Fibroblast of lung (primary cell): ENCODE results near the gene SLC30A2. TPM values are rescaled to one million over a fixed set of nuclear protein-coding genes. Genes with fewer than 3 reads are reported as not detected.
A peak's percentile ranks its signal among the peaks of the same experiment; 100 is the strongest.

Experiments used
- DNase-seq, 2 donors: peaks; one replicate each; pipeline versions ENCODE4 v3.0.0 to v3.0.0-alpha.2; 2010; ENCODE audit warnings: low read depth in 2 of 2
- H2AFZ ChIP-seq: 2 replicates; pipeline ENCODE4 v1.5.1; 2012; ENCODE audit warnings: low read length, control low read depth, inconsistent platforms
- H3K27ac ChIP-seq: 2 replicates; pipeline ENCODE4 v1.5.1; 2011; ENCODE audit warnings: low read length, control low read depth; ENCODE audit not compliant: insufficient read depth
- H3K27me3 ChIP-seq: 2 replicates; pipeline ENCODE4 v1.5.1; 2011; ENCODE audit warnings: mild to moderate bottlenecking, low read length; ENCODE audit not compliant: control insufficient read depth, insufficient read depth
- H3K36me3 ChIP-seq: 2 replicates; pipeline ENCODE4 v1.5.1; 2011; ENCODE audit warnings: low read length; ENCODE audit not compliant: control insufficient read depth, insufficient read depth
- H3K4me1 ChIP-seq: 2 replicates; pipeline ENCODE4 v1.5.1; 2011; ENCODE audit warnings: low read length; ENCODE audit not compliant: control insufficient read depth, insufficient read depth; ENCODE audit errors: extremely low read depth
- H3K4me2 ChIP-seq: 2 replicates; pipeline ENCODE4 v1.5.1; 2011; ENCODE audit warnings: low read length, control low read depth; ENCODE audit not compliant: insufficient read depth; ENCODE audit errors: extremely low read depth
- H3K4me3 ChIP-seq, 4 experiments: fragments of 200-600 bp in 1 of 4; sonication (generic) in 1 of 4; replicated peaks in 1 of 4; 2 replicates each; pipeline ENCODE4 v1.5.1; 2011 to 2016; ENCODE audit warnings: low read length in 4 of 4, low read depth in 3 of 4, mild to moderate bottlenecking in 3 of 4, control low read depth in 2 of 4, inconsistent platforms in 1 of 4, mixed read lengths in 1 of 4; ENCODE audit not compliant: insufficient read depth in 1 of 4; ENCODE audit errors: control extremely low read depth in 1 of 4
- H3K79me2 ChIP-seq: 2 replicates; pipeline ENCODE4 v1.5.1; 2012; ENCODE audit warnings: mild to moderate bottlenecking, low read length, inconsistent platforms; ENCODE audit not compliant: control insufficient read depth, insufficient read depth
- H3K9ac ChIP-seq: 2 replicates; pipeline ENCODE4 v1.5.1; 2011; ENCODE audit warnings: mild to moderate bottlenecking, low read length, control low read depth; ENCODE audit not compliant: insufficient read depth
- H3K9me3 ChIP-seq: 2 replicates; pipeline ENCODE4 v1.5.1; 2012; ENCODE audit warnings: low read depth, low read length; ENCODE audit not compliant: control insufficient read depth, insufficient read depth
- H4K20me1 ChIP-seq: 2 replicates; pipeline ENCODE4 v1.5.1; 2011; ENCODE audit warnings: low read length; ENCODE audit not compliant: control insufficient read depth, insufficient read depth; ENCODE audit errors: extremely low read depth
- CTCF ChIP-seq, 2 donors: IDR thresholded peaks in 1 of 2; conservative IDR thresholded peaks in 1 of 2; 1 replicate in 1 of 2; 2 replicates in 1 of 2; pipeline ENCODE4 v1.5.1; 2011 to 2012; ENCODE audit warnings: low read length in 2 of 2, control low read depth in 1 of 2, inconsistent platforms in 1 of 2, low read depth in 1 of 2, mild to moderate bottlenecking in 1 of 2
- EZH2 ChIP-seq: IDR thresholded peaks from 2 replicates; pipeline ENCODE4 v1.5.1; 2012; ENCODE audit warnings: low read length, control low read depth, mild to moderate bottlenecking; ENCODE audit errors: missing control alignments
- polyA plus RNA-seq, 2 donors: library from polyadenylated mRNA; depleted of rRNA in 1 of 2; stranded (reverse) in 1 of 2; unstranded in 1 of 2; fragments of >200 nt; gene quantifications; 2 replicates each; pipeline ENCODE4 v1.2.1, GENCODE V29; 2011 to 2012; ENCODE audit warnings: missing spikeins in 1 of 2
- total RNA-seq: library from RNA; depleted of rRNA; stranded (reverse); fragments of >200 nt; gene quantifications from 2 replicates; pipeline ENCODE4 v1.2.1, GENCODE V29; 2014

The SLC30A2 gene
- total and polyA plus RNA-seq, 2 donors (not counting 1 experiment from before 2014, with no cell fraction given): not detected

- Histone ChIP-seq H3K4me1 (peaks cover 10% of the 10 kb centered on the region), H3K9me3 (no peaks in the 10 kb centered on the region), H3K27ac (no peak overlapping the region), H3K79me2 (no peaks in the 10 kb centered on the region), H2AFZ (peak overlapping the region; percentile 77), H3K4me2 (peak overlapping the region; percentile 92), H4K20me1 (no peaks in the 10 kb centered on the region), H3K36me3 (no peaks in the 10 kb centered on the region), H3K9ac (no peak overlapping the region), H3K4me3 (peak overlapping the region; percentile 73 to 91 (median 82)), H3K27me3 (peaks cover 11% of the 10 kb centered on the region)
- TF ChIP-seq EZH2: peak; percentile 58
- TF ChIP-seq CTCF (conservative IDR thresholded peaks at IDR 0.05 in 1 of 2, IDR thresholded peaks at IDR 0.05 in 1 of 2; ENCODE audit: low read depth in 1 of 2, low read length in 2 of 2): no peak
- DNase-seq: no peak
Measured at GRCh38 chr1:26034504-26035202, 11.3 kb downstream of the SLC30A2 start.

GRCh38 chr1:26032656-26033357 lies 13.1 kb downstream of the SLC30A2 start:
- Histone ChIP-seq H3K9me3 (no peaks in the 10 kb centered on the region), H3K79me2 (no peaks in the 10 kb centered on the region), H2AFZ (no peak overlapping the region), H3K36me3 (no peaks in the 10 kb centered on the region), H3K4me2 (no peak overlapping the region), H3K27me3 (peaks cover 3% of the 10 kb centered on the region), H3K27ac (no peak overlapping the region), H3K9ac (no peak overlapping the region), H3K4me3 (no peak overlapping the region), H4K20me1 (no peaks in the 10 kb centered on the region), H3K4me1 (peaks cover 10% of the 10 kb centered on the region)
- DNase-seq: no peak
- no peak for TF ChIP-seq EZH2
- no peak for TF ChIP-seq CTCF (conservative IDR thresholded peaks at IDR 0.05 in 1 of 2, IDR thresholded peaks at IDR 0.05 in 1 of 2; ENCODE audit: low read depth in 1 of 2, low read length in 2 of 2)

- H3K79me2 ChIP-seq: no peaks in the 10 kb centered on the region
- no peak overlapping the region for H3K27ac ChIP-seq
- H3K4me1 ChIP-seq: peaks cover 10% of the 10 kb centered on the region
- no peaks in the 10 kb centered on the region for H4K20me1 ChIP-seq
- H2AFZ ChIP-seq: no peak overlapping the region
- TF ChIP-seq EZH2 (no peak), CTCF (conservative IDR thresholded peaks at IDR 0.05 in 1 of 2, IDR thresholded peaks at IDR 0.05 in 1 of 2; ENCODE audit: low read depth in 1 of 2, low read length in 2 of 2) (no peak)
- DNase-seq: peak; percentile 14 to 20
- H3K27me3 ChIP-seq: peaks cover 3% of the 10 kb centered on the region
- H3K9me3 ChIP-seq: no peaks in the 10 kb centered on the region
- H3K9ac ChIP-seq: no peak overlapping the region
- no peak overlapping the region for H3K4me3 ChIP-seq
- H3K4me2 ChIP-seq: no peak overlapping the region
- H3K36me3 ChIP-seq: no peaks in the 10 kb centered on the region
Measured at GRCh38 chr1:26031611-26032220, 14.2 kb downstream of the SLC30A2 start.
